RWPE2 (cell line): Measurements from ENCODE around the gene TMEM33.

Experiments used
- ATAC-seq: fragments of 200-7000 bp; cut with Tn5 transposase; 3 replicates; pipeline ENCODE4 v1.9.1; 2021; ENCODE audit warnings: low read depth
- DNase-seq: peaks from one replicate; pipeline ENCODE4 v3.0.0-alpha.2; 2020; ENCODE audit warnings: low spot score
- H3K27ac ChIP-seq: fragments of 450-650 bp; 2 replicates; pipeline ENCODE4 v1.5.1; 2017; ENCODE audit warnings: mild to moderate bottlenecking; ENCODE audit not compliant: poor library complexity, severe bottlenecking
- H3K27me3 ChIP-seq: fragments of 250-450 bp; sonication (Bioruptor Pico); 2 replicates; pipeline ENCODE4 v1.5.1; 2021; ENCODE audit warnings: mild to moderate bottlenecking, moderate library complexity; ENCODE audit not compliant: insufficient read depth, poor library complexity, severe bottlenecking
- H3K36me3 ChIP-seq: fragments of 250-450 bp; sonication (Bioruptor Pico); 2 replicates; pipeline ENCODE4 v1.5.1; 2020; ENCODE audit warnings: low read depth, mild to moderate bottlenecking, moderate library complexity
- H3K4me1 ChIP-seq: fragments of 250-450 bp; sonication (Bioruptor Pico); 2 replicates; pipeline ENCODE4 v1.5.1; 2021; ENCODE audit warnings: mild to moderate bottlenecking, moderate library complexity; ENCODE audit not compliant: insufficient read depth, poor library complexity, severe bottlenecking
- H3K4me3 ChIP-seq: fragments of 250-450 bp; sonication (Bioruptor Pico); 2 replicates; pipeline ENCODE4 v1.5.1; 2021; ENCODE audit warnings: mild to moderate bottlenecking, moderate library complexity; ENCODE audit not compliant: severe bottlenecking
- H3K9me3 ChIP-seq: fragments of 250-450 bp; sonication (Bioruptor Pico); 2 replicates; pipeline ENCODE4 v1.5.1; 2021; ENCODE audit warnings: mild to moderate bottlenecking, moderate library complexity; ENCODE audit not compliant: severe bottlenecking
- CTCF ChIP-seq: fragments of 450-650 bp; IDR thresholded peaks from one replicate; pipeline ENCODE4 v1.5.1; 2017; ENCODE audit warnings: mild to moderate bottlenecking, moderate library complexity; ENCODE audit not compliant: poor library complexity, severe bottlenecking

The TMEM33 gene

GRCh38 chr4:41949531-41949930 lies 14.3 kb downstream of the TMEM33 start:
- no peak for ATAC-seq
- H3K27ac ChIP-seq: no peak overlapping the region
- no peak for TF ChIP-seq CTCF
- no peaks in the 10 kb centered on the region for H3K27me3 ChIP-seq
- peaks cover 80% of the 10 kb centered on the region for H3K36me3 ChIP-seq
- no peak overlapping the region for H3K4me3 ChIP-seq
- H3K9me3 ChIP-seq: no peaks in the 10 kb centered on the region
- DNase-seq: no peak
- H3K4me1 ChIP-seq: no peaks in the 10 kb centered on the region

GRCh38 chr4:41957634-41958033 lies 22.4 kb downstream of the TMEM33 start:
- no peak for DNase-seq
- no peak for ATAC-seq

GRCh38 chr4:41963105-41963504 lies 27.9 kb downstream of the TMEM33 start:
- ATAC-seq: no peak
- no peaks in the 10 kb centered on the region for H3K27me3 ChIP-seq
- DNase-seq: no peak

More at GRCh38 chr4:41957634-41958033, 22.4 kb downstream of the TMEM33 start:
- H3K4me1 ChIP-seq: no peaks in the 10 kb centered on the region
- no peak overlapping the region for H3K4me3 ChIP-seq
- TF ChIP-seq CTCF: peak; percentile 50
- no peaks in the 10 kb centered on the region for H3K27me3 ChIP-seq
- peaks cover 48% of the 10 kb centered on the region for H3K36me3 ChIP-seq
- no peaks in the 10 kb centered on the region for H3K9me3 ChIP-seq
- H3K27ac ChIP-seq: no peak overlapping the region

GRCh38 chr4:41964401-41964800 lies 29.2 kb downstream of the TMEM33 start:
- Histone ChIP-seq H3K27me3 (no peaks in the 10 kb centered on the region), H3K27ac (no peak overlapping the region), H3K4me1 (no peaks in the 10 kb centered on the region), H3K36me3 (no peaks in the 10 kb centered on the region; the same call in 1 of the 2 replicates), H3K4me3 (no peak overlapping the region), H3K9me3 (peaks cover 1% of the 10 kb centered on the region)
- ATAC-seq: no peak
- DNase-seq: no peak
- no peak for TF ChIP-seq CTCF

More at GRCh38 chr4:41963105-41963504, 27.9 kb downstream of the TMEM33 start:
- peak; percentile 70 for TF ChIP-seq CTCF
- no peaks in the 10 kb centered on the region for H3K4me1 ChIP-seq
- no peak overlapping the region for H3K4me3 ChIP-seq
- no peak overlapping the region for H3K27ac ChIP-seq
- H3K36me3 ChIP-seq: no peaks in the 10 kb centered on the region; the same call in 1 of the 2 replicates
- H3K9me3 ChIP-seq: peaks cover 1% of the 10 kb centered on the region

GRCh38 chr4:41967392-41967791 lies 32.2 kb downstream of the TMEM33 start:
- no peaks in the 10 kb centered on the region for H3K27me3 ChIP-seq
- H3K36me3 ChIP-seq: no peaks in the 10 kb centered on the region
- H3K27ac ChIP-seq: no peak overlapping the region
- no peaks in the 10 kb centered on the region for H3K4me1 ChIP-seq
- H3K9me3 ChIP-seq: peaks cover 1% of the 10 kb centered on the region
- no peak overlapping the region for H3K4me3 ChIP-seq
- no peak for TF ChIP-seq CTCF
- DNase-seq: no peak
- peak; percentile 36; the same call in 2 of the 3 replicates for ATAC-seq
